ENCODE measurements around the gene IQSEC1. TPM values are rescaled to one million over a fixed set of nuclear protein-coding genes. Genes with fewer than 3 reads are reported as not detected.

Gene IQSEC1
- total RNA-seq, 1 experiment from 2014 or later: 13.0 TPM

DNA sequence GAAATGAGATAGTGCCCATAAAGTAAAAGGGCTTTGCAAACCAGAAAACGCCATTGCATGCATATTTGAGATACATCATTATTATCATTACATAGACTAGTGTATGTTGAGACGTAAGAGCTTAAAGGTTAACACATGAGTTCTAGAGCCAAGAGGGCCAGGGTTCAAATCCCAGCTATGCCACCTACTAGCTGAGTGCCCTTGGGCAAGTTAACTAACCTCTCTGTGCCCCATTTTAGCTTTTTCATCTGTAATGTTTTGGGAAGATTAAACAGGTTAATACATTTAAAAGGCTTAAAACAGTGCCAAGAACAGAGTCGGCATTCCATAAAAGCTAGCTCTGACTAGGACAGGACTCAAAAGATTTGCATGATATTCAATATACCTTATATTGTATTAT, 22.8 kb downstream of the IQSEC1 start:
- TF ChIP-seq CTCF (conservative IDR thresholded peaks at IDR 0.05; ENCODE audit: low read depth, low read length) (no peak), EZH2 (IDR thresholded peaks at IDR 0.05; ENCODE audit: borderline replicate concordance, low read depth, low read length, poor library complexity, severe bottlenecking) (no peak)
- Histone ChIP-seq H3K4me3 (ENCODE audit: low read depth, low read length, poor library complexity, severe bottlenecking) (no peak overlapping the region), H3K4me1 (ENCODE audit: insufficient read depth, low read length, poor library complexity, severe bottlenecking) (no peaks in the 10 kb centered on the region), H3K27ac (ENCODE audit: low read depth, low read length, poor library complexity, severe bottlenecking) (no peak overlapping the region), H3K36me3 (ENCODE audit: insufficient read depth, low read length, poor library complexity, severe bottlenecking) (no peaks in the 10 kb centered on the region), H3K9me3 (ENCODE audit: low read depth, low read length, poor library complexity, severe bottlenecking) (no peaks in the 10 kb centered on the region), H3K27me3 (replicated peaks; ENCODE audit: insufficient read depth, low read depth, low read length, poor library complexity) (no peaks in the 10 kb centered on the region)
- no peak for DNase-seq (ENCODE audit: low spot score)
- CTCF ChIA-PET: no interaction called here
- no TSS peak for BruUV-seq (replicated peaks)
- intact Hi-C loops (cut with micrococcal nuclease; ENCODE audit: unreplicated experiment): no loop called here
- POLR2A ChIA-PET (ENCODE audit: low non-redundant PET): no interaction called here

GRCh38 chr3:13049400-13049799, 23.8 kb downstream of the IQSEC1 start:
- Histone ChIP-seq H3K36me3 (ENCODE audit: insufficient read depth, low read length, poor library complexity, severe bottlenecking) (no peaks in the 10 kb centered on the region), H3K27ac (ENCODE audit: low read depth, low read length, poor library complexity, severe bottlenecking) (no peak overlapping the region), H3K27me3 (replicated peaks; ENCODE audit: insufficient read depth, low read depth, low read length, poor library complexity) (no peaks in the 10 kb centered on the region), H3K9me3 (ENCODE audit: low read depth, low read length, poor library complexity, severe bottlenecking) (no peaks in the 10 kb centered on the region), H3K4me3 (ENCODE audit: low read depth, low read length, poor library complexity, severe bottlenecking) (no peak overlapping the region), H3K4me1 (ENCODE audit: insufficient read depth, low read length, poor library complexity, severe bottlenecking) (no peaks in the 10 kb centered on the region)
- no TSS peak for BruUV-seq (replicated peaks)
- ChIA-PET CTCF (no interaction called here), POLR2A (ENCODE audit: low non-redundant PET) (no interaction called here)
- intact Hi-C loops (cut with micrococcal nuclease; ENCODE audit: unreplicated experiment): no loop called here
- no peak for DNase-seq (ENCODE audit: low spot score)
- TF ChIP-seq EZH2 (IDR thresholded peaks at IDR 0.05; ENCODE audit: borderline replicate concordance, low read depth, low read length, poor library complexity, severe bottlenecking) (no peak), CTCF (conservative IDR thresholded peaks at IDR 0.05; ENCODE audit: low read depth, low read length) (no peak)

GRCh38 chr3:13047296-13048165, 25.7 kb downstream of the IQSEC1 start:
- intact Hi-C loops (cut with micrococcal nuclease; ENCODE audit: unreplicated experiment): no loop called here
- no peak for DNase-seq (ENCODE audit: low spot score)
- POLR2A ChIA-PET (ENCODE audit: low non-redundant PET): no interaction called here
- TF ChIP-seq CTCF (conservative IDR thresholded peaks at IDR 0.05; ENCODE audit: low read depth, low read length) (no peak), EZH2 (IDR thresholded peaks at IDR 0.05; ENCODE audit: borderline replicate concordance, low read depth, low read length, poor library complexity, severe bottlenecking) (no peak)
- Histone ChIP-seq H3K36me3 (ENCODE audit: insufficient read depth, low read length, poor library complexity, severe bottlenecking) (no peaks in the 10 kb centered on the region), H3K4me1 (ENCODE audit: insufficient read depth, low read length, poor library complexity, severe bottlenecking) (no peaks in the 10 kb centered on the region), H3K27me3 (replicated peaks; ENCODE audit: insufficient read depth, low read depth, low read length, poor library complexity) (no peaks in the 10 kb centered on the region), H3K9me3 (ENCODE audit: low read depth, low read length, poor library complexity, severe bottlenecking) (no peaks in the 10 kb centered on the region), H3K4me3 (ENCODE audit: low read depth, low read length, poor library complexity, severe bottlenecking) (no peak overlapping the region), H3K27ac (ENCODE audit: low read depth, low read length, poor library complexity, severe bottlenecking) (no peak overlapping the region)
- CTCF ChIA-PET: no interaction called here
- no TSS peak for BruUV-seq (replicated peaks)

Measured in A673 (cell line).